ENCODE measurements around the gene PHTF1.

PHTF1 gene

DNA sequence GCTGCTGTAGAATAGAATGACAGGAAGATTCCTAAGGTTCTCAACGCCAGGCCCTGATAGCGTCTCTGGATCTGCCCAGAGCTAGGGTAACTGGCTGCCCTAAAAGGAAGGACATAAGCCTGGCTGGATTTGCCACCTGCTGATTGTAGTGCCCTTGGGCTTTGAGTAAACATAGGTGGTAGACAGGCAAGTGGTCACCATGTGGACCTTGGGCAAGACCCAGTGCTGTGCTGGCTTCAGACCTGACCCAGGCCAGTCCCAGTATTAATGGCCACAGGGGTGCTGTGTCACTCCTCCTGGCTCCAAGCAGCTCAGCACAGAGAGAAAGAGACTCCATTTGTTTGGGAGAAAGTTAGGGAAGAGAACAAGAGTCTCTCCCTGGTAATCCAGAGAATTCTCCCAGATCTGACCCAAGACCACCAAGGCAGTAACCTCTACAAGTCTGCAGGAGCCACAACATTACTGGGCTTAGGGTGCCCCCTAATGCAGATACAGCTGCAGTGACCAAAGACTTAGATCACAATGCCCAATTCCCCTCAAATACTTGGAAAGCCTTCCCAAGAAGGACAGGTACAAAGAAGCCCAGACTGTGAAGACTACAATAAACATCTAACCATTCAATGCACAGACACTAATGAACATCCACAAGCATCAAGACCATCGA is 44.5 kb downstream of the PHTF1 start:
- DNase-seq, result no peak

GRCh38 chr1:113701429-113701828 is 57.9 kb downstream of the PHTF1 start:
- peak; percentile 7 for DNase-seq

GRCh38 chr1:113694910-113695309 is 64.4 kb downstream of the PHTF1 start:
- no peak for DNase-seq

GRCh38 chr1:113692824-113693431 is 66.4 kb downstream of the PHTF1 start:
- no peak for DNase-seq

DNA sequence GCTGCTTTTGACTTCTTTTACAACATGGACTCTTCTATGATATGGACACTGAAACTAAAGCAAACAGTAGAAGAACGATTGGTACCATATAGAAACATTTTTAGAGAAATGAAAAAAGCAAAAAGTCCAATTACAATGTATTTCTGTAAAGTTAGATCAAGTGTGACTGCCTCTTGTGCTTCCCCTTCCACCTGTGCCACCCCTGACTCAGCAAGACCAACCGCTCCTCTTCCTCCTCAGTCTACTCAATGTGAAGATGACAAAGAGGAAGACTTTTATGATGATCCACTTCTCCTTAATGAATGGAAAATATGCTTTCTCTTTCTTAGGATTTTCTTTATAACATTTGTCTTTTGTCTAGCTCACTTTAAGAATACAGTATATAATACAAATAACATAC is 66.9 kb downstream of the PHTF1 start:
- DNase-seq, result no peak

GRCh38 chr1:113691184-113691583 is 68.1 kb downstream of the PHTF1 start:
- DNase-seq, result no peak

DNA sequence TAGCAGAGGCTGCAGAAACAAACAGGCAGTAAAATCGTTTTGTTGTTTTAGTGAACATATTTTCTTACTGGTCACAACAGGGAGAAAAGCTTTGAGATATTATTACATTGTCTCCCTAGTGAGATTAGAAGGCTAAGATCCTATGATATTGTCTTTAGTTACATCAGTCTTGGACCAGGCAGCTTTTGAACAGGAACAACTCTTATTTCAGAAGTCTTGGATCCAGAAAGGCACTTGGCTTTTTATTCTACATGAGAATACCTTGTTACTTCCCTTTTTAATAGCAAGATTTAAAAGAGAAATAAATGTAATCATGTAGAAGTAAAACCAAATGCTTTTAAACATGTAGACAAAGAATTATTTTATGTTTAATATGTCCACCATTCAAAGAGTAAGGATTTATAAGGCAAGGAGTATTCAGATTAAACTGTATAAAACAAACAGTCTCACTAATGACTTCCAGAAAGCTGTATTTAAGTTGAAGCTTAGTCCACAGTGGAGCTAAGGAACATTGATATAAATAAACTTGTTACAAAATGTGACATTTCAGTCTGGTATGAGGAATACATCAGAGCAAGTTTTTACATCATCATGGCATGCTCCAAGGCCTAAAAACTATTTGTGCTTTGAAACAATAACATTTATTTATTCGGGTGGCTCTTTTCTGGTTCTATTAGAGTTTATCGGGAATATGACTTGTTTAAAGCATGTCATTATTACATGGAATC is 72.2 kb downstream of the PHTF1 start:
- no peak for DNase-seq

- no peak for DNase-seq
These were observed 75.1 kb downstream of the PHTF1 start for GRCh38 chr1:113684153-113684541.

GRCh38 chr1:113683384-113684152 is 75.7 kb downstream of the PHTF1 start:
- no peak for DNase-seq

DNA sequence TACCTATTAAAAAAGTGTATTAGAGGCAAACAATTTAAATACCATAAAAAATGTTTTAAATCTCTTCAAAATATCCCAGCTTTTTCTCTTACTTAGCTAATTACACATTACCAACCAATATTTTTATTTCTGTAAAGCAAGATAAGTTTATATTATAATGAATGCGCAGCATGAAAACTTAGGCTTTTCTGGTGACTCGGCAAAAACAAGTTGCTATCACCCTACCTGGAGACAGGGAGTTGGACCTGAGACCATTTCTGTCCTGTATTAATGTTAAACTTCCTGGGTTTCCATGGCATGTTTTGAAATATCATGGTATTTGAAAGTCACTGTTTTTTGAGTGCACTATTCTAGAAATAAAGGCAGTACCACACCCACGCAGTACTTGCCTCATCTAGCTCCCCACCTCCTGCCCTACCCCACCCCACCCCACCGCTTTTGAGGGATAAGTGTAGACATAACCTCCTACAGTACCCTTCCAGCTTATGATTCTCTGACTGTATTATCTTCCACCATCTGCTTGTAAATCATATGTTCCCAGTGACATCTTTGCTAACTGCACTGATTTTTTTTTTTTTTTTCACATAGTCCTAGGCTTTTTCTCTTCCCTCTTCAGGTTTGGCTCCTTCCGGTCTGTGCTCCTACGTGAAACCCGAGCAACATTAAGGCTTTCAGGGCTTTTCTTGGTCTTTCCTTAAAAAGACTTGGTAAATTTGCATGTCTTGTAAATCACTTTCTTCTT is 77.5 kb downstream of the PHTF1 start:
- DNase-seq, result no peak

GRCh38 chr1:113678159-113678469 is 81.2 kb downstream of the PHTF1 start:
- no peak for DNase-seq

DNA sequence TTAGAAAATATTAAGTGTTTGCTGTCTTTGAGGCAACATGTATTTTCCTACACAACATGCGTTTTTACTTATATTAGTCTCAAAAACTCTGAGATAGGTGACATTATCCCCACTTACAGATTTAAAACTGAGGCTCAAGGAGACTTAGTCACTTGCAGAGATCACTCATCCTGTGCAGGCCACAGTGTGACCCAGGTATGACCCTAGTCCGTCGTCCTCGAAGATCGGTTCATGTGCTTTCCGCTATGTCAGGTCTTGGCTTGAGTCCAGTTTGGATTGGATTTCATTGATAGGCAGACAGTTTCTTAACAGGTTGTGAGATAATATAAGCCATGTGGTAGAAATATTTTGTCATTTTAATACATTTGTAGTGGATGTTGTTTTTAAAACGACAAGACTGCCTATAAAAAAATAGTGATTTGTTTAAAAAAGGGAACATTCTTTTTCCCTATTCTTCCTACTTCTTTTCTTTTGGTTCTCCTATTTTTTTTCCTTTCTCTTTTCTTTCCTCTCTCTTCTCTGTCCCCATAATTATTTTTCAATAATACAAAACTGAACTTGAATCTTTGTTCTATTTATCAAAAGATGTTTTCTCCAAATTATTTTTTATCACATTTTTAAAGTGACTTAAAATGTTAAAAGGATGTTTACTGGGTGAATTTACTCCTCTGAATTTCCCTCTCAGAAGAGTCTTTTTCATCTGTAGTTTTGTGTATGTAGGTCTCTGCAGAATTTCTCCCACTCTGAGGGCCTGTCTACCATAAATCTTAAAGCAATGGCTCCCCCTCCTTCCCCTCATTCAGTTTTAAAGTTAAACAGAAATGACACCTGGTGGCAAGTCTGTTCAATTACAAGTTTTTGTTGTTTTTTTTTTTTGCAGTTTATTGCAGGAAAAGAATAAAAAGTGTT is 81.8 kb downstream of the PHTF1 start:
- DNase-seq, result no peak

- DNase-seq, result no peak
These were observed 82.8 kb downstream of the PHTF1 start for GRCh38 chr1:113676524-113676923.

DNA sequence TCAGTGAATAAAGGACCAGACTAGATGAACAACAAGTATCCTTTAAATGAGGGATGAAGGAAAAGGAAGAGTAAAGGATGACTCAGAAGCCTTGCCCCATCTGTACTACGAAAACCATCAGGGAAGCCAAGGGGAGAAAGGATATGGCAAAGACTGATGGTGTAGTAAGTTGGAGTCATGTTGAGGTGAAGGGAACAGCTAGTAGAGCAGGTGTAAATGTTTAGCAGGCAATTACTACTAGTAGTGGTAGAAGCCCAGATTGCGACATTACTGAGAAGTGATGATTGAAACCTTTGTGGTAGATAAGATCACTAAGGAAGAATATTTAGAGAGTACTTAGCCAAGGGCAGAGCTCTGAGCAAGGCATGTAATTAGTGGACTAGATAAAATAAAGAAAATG is 84.0 kb downstream of the PHTF1 start:
- no peak for DNase-seq

DNA sequence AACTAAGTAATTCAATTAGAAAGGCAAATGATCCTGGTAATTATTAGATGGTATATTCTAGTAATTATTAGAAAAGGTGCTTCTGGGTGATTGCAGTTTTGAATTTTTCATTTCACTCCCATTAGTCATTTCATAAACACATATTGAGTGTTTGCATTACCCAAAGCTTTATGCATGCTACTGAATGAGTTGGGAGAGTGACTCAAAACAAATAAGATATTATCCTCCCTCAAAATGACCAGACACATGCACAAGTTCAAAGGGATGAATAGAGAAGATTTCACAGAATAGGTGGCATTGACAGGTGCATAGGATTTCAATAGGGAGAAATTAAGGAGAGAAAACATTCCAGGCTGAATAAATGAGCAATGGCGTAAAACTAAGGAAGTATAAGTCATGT is 84.7 kb downstream of the PHTF1 start:
- DNase-seq, result no peak

- DNase-seq, result no peak
These were observed 86.8 kb downstream of the PHTF1 start for GRCh38 chr1:113672491-113672890.

- DNase-seq, result no peak
These were observed 88.6 kb downstream of the PHTF1 start for GRCh38 chr1:113670650-113671049.

- no peak for DNase-seq
These were observed 89.3 kb downstream of the PHTF1 start for GRCh38 chr1:113669988-113670387.

GRCh38 chr1:113666126-113666525 is 93.2 kb downstream of the PHTF1 start:
- no peak for DNase-seq

GRCh38 chr1:113665071-113665470 is 94.2 kb downstream of the PHTF1 start:
- DNase-seq, result no peak

DNA sequence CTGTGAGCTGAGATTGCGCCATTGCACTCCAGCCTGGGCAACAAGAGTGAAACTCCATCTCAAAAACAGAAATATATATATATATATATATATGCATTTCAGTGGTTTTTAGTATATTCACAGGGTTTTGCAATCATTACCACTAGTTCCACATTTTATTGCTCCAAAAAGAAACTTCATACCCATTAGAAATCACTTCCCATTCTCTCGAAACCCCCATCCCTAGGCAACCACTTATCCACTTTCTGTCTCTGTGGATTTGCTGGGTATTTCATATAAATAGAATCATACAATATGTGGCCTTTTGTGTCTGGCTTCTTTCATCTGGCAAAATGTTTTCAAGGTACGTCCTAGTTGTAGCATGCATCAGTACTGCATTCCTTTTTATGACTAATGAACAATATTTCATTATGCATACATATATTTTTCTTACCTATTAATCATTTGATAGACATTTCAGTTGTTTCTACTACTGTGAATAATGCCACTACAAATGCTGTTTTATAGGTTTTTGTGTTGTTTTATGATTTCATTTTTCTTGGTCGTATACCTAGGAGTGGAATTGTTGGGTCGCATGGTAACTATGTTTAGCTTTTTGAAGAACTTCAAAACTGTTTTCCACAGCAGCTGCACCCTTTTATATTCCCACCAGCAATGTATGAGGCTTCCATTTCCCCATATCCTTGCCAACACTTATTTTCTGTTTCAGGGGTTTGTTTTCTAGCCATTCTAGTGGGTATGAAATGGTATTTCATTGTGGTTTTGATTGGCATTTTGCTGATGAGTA is 95.9 kb downstream of the PHTF1 start:
- no peak for DNase-seq

All from CD4-positive, alpha-beta T cell treated with Interferon gamma for 1 hour (primary cell).